Measurements from ENCODE around the gene AGMO. TPM values are rescaled to one million over a fixed set of nuclear protein-coding genes. Genes with fewer than 3 reads are reported as not detected.

AGMO gene
- total RNA-seq, 1 experiment from 2014 or later: not detected

GRCh38 chr7:15403751-15404150 lies 158.1 kb downstream of the AGMO start:
- ChIA-PET POLR2A (no interaction called here), CTCF (no interaction called here), RAD21 (ENCODE audit: low non-redundant PET in 1 of 2, low total read pairs in 2 of 2, uncharacterized antibody in 2 of 2, unreplicated experiment in 2 of 2) (no interaction called here)
- no peaks in the 10 kb centered on the region for H3K4me1 ChIP-seq (ENCODE audit: control insufficient read depth in 1 of 2, insufficient read depth in 2 of 2, low read length in 2 of 2)
- no peaks in the 10 kb centered on the region for H3K79me2 ChIP-seq (ENCODE audit: insufficient read depth, low read length)
- BruUV-seq (replicated peaks): no TSS peak
- H3K4me2 ChIP-seq (ENCODE audit: low read length): no peak overlapping the region
- no peaks in the 10 kb centered on the region for H3K9me3 ChIP-seq (ENCODE audit: control insufficient read depth in 1 of 2, insufficient read depth in 1 of 2, low read depth in 1 of 2, low read length in 2 of 2)
- H3K27ac ChIP-seq (ENCODE audit: low read depth, low read length): no peak overlapping the region
- no peak overlapping the region for H2AFZ ChIP-seq (ENCODE audit: low read depth, low read length, poor library complexity, severe bottlenecking)
- ATAC-seq (no peak), DNase-seq (ENCODE audit: low read depth, low spot score) (no peak)
- H3K9ac ChIP-seq (ENCODE audit: low read length): no peak overlapping the region
- H4K20me1 ChIP-seq (ENCODE audit: insufficient read depth): no peaks in the 10 kb centered on the region
- peaks cover 2% of the 10 kb centered on the region; the same call in 1 of the 2 replicates for H3K9me2 ChIP-seq (ENCODE audit: insufficient read depth)
- no peaks in the 10 kb centered on the region for H3K36me3 ChIP-seq (ENCODE audit: control insufficient read depth in 1 of 2, insufficient read depth in 2 of 2, low read length in 2 of 2)
- H3K27me3 ChIP-seq (ENCODE audit: insufficient read depth, low read length): no peaks in the 10 kb centered on the region
- H3K4me3 ChIP-seq (replicated peaks in 1 of 2; ENCODE audit: low read depth in 1 of 2, low read length in 2 of 2): no peak overlapping the region
- intact Hi-C loops (cut with micrococcal nuclease): no loop called here
- no peak for TF ChIP-seq SP1 (IDR thresholded peaks at IDR 0.05; ENCODE audit: low read depth)
- no peak for TF ChIP-seq EZH2phosphoT487 (IDR thresholded peaks at IDR 0.05; ENCODE audit: borderline replicate concordance)
- TF ChIP-seq ZNF274 (IDR thresholded peaks at IDR 0.05; ENCODE audit: low read depth, low read length): no peak
- no peak for TF ChIP-seq ATF3 (IDR thresholded peaks at IDR 0.05)
- TF ChIP-seq RAD21 (IDR thresholded peaks at IDR 0.05; ENCODE audit: low read depth): no peak
- TF ChIP-seq EGR1 (IDR thresholded peaks at IDR 0.05; ENCODE audit: low read depth): no peak
- TF ChIP-seq CTCF (IDR thresholded peaks at IDR 0.05 in 2 of 3, conservative IDR thresholded peaks at IDR 0.05 in 1 of 3; ENCODE audit: borderline replicate concordance in 1 of 3, insufficient read depth in 1 of 3, low read depth in 2 of 3, low read length in 2 of 3): no peak
- TF ChIP-seq ELF1 (IDR thresholded peaks at IDR 0.05; ENCODE audit: borderline replicate concordance, low read depth): no peak
- no peak for TF ChIP-seq POLR2AphosphoS5 (IDR thresholded peaks at IDR 0.05; ENCODE audit: low read depth, low read length)
- no peak for TF ChIP-seq JUND (IDR thresholded peaks at IDR 0.05)
